BJ (cell line): ENCODE data around the gene EGFLAM. TPM values are rescaled to one million over a fixed set of nuclear protein-coding genes. Genes with fewer than 3 reads are reported as not detected.

Source experiments
- CTCF ChIA-PET: fragments of 350-600 bp; formaldehyde crosslinking; extraction: SDS; loops from one replicate; lab custom pipeline; 2021; ENCODE audit warnings: antibody characterized with exemption, inconsistent platforms; lab: Yijun Ruan, JAX
- POLR2A ChIA-PET: fragments of 300-600 bp; sonication (Branson Sonifier 250); formaldehyde crosslinking; extraction: SDS; loops from one replicate; lab custom pipeline; 2021; ENCODE audit warnings: antibody characterized with exemption; lab: Charles Lee
- DNase-seq: peaks from one replicate; pipeline ENCODE4 v3.0.0-alpha.2; 2011; ENCODE audit warnings: low read depth
- H3K27me3 ChIP-seq: 2 replicates; pipeline ENCODE4 v1.6.0; 2011; ENCODE audit warnings: low read length; ENCODE audit not compliant: control insufficient read depth, insufficient read depth
- H3K36me3 ChIP-seq: 2 replicates; pipeline ENCODE4 v1.5.1; 2011; ENCODE audit warnings: low read length; ENCODE audit not compliant: control insufficient read depth, insufficient read depth
- H3K4me3 ChIP-seq: 2 replicates; pipeline ENCODE4 v1.5.1; 2011; ENCODE audit warnings: low read depth, mild to moderate bottlenecking, control low read depth, low read length
- polyA plus RNA-seq: library from polyadenylated mRNA; depleted of rRNA; stranded (reverse); fragments of >200 nt; gene quantifications from 2 replicates; pipeline ENCODE4 v1.2.3, GENCODE V29; 2011
- TF ChIP-seq, protein P1 (sequence below): IDR thresholded peaks from 2 replicates; pipeline ENCODE4 v1.5.1; 2011; ENCODE audit warnings: low read depth, mild to moderate bottlenecking, control low read depth, inconsistent platforms, low read length, moderate library complexity; ENCODE audit not compliant: insufficient read depth

Gene EGFLAM
- polyA plus RNA-seq, 1 experiment, result 3.9 TPM

DNA sequence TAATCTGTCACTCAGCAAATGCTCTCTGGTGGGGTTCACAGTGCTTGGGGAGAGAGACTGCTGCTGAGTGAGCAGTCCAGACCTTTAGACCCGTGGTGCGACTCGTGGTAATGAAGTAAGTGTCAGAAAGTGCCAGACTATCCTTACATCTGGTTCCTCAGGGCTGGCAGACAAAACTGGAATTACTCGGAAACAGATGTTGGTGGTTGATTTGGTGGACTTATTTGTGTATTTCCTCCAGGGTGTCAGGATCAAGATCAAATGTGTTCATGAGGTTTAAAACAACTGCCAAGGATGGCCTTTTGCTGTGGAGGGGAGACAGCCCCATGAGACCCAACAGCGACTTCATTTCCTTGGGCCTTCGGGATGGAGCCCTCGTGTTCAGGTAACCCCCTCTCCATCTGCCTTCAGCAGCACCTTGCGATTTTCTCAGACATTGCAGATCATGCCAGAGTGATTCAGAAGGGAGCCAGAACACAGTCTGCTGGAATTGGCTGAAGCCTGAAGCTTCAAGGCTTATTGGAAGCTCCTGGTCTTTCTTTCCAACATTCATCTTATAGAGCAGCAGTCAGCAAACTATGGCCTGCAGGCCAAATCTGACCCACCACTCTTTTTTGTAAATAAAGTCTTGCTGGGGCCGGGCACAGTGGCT lies 192.8 kb downstream of the EGFLAM start:
- no peak for DNase-seq
- POLR2A ChIA-PET, result no interaction called here
- CTCF ChIA-PET, result interaction anchor here (0.6 to 4.8 kb wide), 3 partner anchors 9 to 274 kb away, joined by 3 to 23 read pairs (median 4); no protein-coding TSS in a partner anchor
- Histone ChIP-seq H3K4me3 (no peak overlapping the region), H3K36me3 (no peaks in the 10 kb centered on the region), H3K27me3 (no peaks in the 10 kb centered on the region; the same call in 1 of the 2 replicates)
- TF ChIP-seq, protein P1, sequence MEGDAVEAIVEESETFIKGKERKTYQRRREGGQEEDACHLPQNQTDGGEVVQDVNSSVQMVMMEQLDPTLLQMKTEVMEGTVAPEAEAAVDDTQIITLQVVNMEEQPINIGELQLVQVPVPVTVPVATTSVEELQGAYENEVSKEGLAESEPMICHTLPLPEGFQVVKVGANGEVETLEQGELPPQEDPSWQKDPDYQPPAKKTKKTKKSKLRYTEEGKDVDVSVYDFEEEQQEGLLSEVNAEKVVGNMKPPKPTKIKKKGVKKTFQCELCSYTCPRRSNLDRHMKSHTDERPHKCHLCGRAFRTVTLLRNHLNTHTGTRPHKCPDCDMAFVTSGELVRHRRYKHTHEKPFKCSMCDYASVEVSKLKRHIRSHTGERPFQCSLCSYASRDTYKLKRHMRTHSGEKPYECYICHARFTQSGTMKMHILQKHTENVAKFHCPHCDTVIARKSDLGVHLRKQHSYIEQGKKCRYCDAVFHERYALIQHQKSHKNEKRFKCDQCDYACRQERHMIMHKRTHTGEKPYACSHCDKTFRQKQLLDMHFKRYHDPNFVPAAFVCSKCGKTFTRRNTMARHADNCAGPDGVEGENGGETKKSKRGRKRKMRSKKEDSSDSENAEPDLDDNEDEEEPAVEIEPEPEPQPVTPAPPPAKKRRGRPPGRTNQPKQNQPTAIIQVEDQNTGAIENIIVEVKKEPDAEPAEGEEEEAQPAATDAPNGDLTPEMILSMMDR, result no peak

DNA sequence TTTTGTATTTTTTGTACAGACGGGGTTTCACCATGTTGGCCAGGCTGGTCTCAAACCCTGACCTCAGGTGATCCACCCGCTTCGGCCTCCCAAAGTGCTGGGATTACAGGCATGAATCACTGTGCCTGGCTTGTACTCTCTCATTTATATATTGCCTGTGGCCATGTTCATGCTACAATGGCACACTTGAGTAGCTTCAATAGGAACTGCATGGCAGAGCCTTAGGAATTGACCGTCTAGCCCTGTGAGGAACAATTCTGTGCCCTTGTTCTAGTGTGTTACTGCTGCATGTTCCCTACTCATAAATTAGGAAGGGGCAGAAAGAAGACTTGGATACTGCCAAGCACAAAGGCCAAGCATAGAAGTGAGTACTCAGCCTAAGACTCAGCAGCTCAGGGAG lies 193.8 kb downstream of the EGFLAM start:
- Histone ChIP-seq H3K36me3 (no peaks in the 10 kb centered on the region), H3K4me3 (no peak overlapping the region), H3K27me3 (no peaks in the 10 kb centered on the region; the same call in 1 of the 2 replicates)
- no peak for DNase-seq
- CTCF ChIA-PET, result interaction anchor here (1.1 to 4.8 kb wide), 3 partner anchors 10 to 358 kb away, joined by 4 to 23 read pairs (median 4); no protein-coding TSS in a partner anchor
- TF ChIP-seq, protein P1, result no peak
- POLR2A ChIA-PET, result no interaction called here

DNA sequence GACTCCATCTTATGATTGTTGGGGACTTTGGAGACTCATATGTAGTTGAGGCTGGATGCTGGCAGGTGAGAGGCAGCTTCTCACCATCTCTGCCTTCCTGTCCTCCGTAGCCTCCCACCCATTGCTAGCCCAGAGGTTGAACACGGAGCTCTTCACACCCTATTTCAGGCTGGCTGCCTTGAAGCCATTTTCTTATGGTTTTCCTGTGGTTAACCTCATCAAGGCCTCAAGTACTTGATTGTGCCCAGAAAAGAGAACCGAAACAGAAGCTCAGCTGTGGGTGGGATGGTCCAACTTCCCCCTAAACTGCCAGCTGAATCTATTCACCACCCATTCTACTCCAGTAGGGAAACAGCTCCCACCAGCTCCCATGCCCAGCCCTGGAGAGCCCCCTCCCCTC lies 195.1 kb downstream of the EGFLAM start:
- DNase-seq, result no peak
- TF ChIP-seq, protein P1, result no peak
- H3K4me3 ChIP-seq, result no peak overlapping the region
- no peaks in the 10 kb centered on the region for H3K36me3 ChIP-seq
- no peaks in the 10 kb centered on the region; the same call in 1 of the 2 replicates for H3K27me3 ChIP-seq
- ChIA-PET CTCF (interaction anchor here (0.9 to 4.8 kb wide), 4 partner anchors 10 to 356 kb away, joined by 3 to 23 read pairs (median 4); no protein-coding TSS in a partner anchor), POLR2A (no interaction called here)

DNA sequence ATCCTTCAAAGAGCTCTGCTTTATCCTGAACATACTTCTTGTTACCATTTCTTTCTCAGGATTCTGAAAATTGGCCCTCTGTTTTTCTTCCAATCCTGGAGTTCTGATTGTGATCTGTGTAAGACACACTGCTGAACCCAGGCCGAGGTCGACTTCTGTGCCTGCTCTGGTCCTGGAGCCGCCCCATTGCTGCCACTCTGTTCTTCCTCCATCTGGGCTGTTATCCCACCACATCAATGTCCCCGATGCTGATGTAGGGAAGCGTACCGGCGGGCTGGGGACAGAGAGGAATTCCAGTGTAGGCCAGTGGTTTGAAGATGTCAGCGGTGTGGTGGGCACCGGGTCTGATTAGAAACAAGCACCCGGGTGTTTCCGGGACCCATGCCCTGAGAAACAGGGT lies 195.6 kb downstream of the EGFLAM start:
- Histone ChIP-seq H3K27me3 (no peaks in the 10 kb centered on the region; the same call in 1 of the 2 replicates), H3K36me3 (no peaks in the 10 kb centered on the region), H3K4me3 (no peak overlapping the region)
- TF ChIP-seq, protein P1, result no peak
- ChIA-PET CTCF (interaction anchor here (0.9 to 4.8 kb wide), 2 partner anchors 10 to 12 kb away, joined by 5 to 23 read pairs; no protein-coding TSS in a partner anchor), POLR2A (no interaction called here)
- DNase-seq, result no peak

- no peak overlapping the region for H3K4me3 ChIP-seq
- H3K27me3 ChIP-seq, result no peaks in the 10 kb centered on the region; the same call in 1 of the 2 replicates
- no peaks in the 10 kb centered on the region for H3K36me3 ChIP-seq
- TF ChIP-seq, protein P1, result no peak
- CTCF ChIA-PET, result interaction anchor here (0.6 to 1.4 kb wide), 4 partner anchors 14 to 325 kb away, joined by 3 to 4 read pairs (median 4); no protein-coding TSS in a partner anchor
- no peak for DNase-seq
- POLR2A ChIA-PET, result no interaction called here
Measured at GRCh38 chr5:38455796-38456330, 197.5 kb downstream of the EGFLAM start.
